Measurements from ENCODE around the gene TWF2. TPM values are rescaled to one million over a fixed set of nuclear protein-coding genes. Genes with fewer than 3 reads are reported as not detected.

Gene TWF2
- polyA plus RNA-seq, 2 donors = 22.0 to 40.3 TPM

- Histone ChIP-seq H3K36me3 (ENCODE audit: control insufficient read depth in 2 of 2, insufficient read depth in 2 of 2, low read length in 1 of 2) (peaks cover 18 to 39% of the 10 kb centered on the region in 2 donors), H3K4me1 (ENCODE audit: control insufficient read depth in 2 of 2, insufficient read depth in 2 of 2, low read length in 1 of 2) (peaks cover 0 to 12% of the 10 kb centered on the region in 2 donors), H3K9me3 (ENCODE audit: control insufficient read depth in 2 of 2, insufficient read depth in 1 of 2, low read depth in 1 of 2, low read length in 1 of 2) (no peaks in the 10 kb centered on the region), H3K4me3 (ENCODE audit: low read depth in 1 of 2, low read length in 2 of 2) (no peak overlapping the region), H3K27me3 (ENCODE audit: control insufficient read depth in 1 of 2, insufficient read depth in 2 of 2, low read length in 2 of 2) (no peaks in the 10 kb centered on the region), H3K27ac (ENCODE audit: low read depth in 2 of 2, low read length in 1 of 2) (no peak overlapping the region)
- 77 to 83% methylated on average over 7 of the region's 7 CpGs for WGBS, 2 donors
Measured at GRCh38 chr3:52227766-52228165, 11.2 kb downstream of the TWF2 start.

GRCh38 chr3:52227117-52227516 lies 11.8 kb downstream of the TWF2 start:
- no peaks in the 10 kb centered on the region for H3K9me3 ChIP-seq (ENCODE audit: control insufficient read depth in 2 of 2, insufficient read depth in 1 of 2, low read depth in 1 of 2, low read length in 1 of 2)
- WGBS, 2 donors = 87% methylated on average over 4 of the region's 4 CpGs
- peaks cover 0 to 12% of the 10 kb centered on the region in 2 donors for H3K4me1 ChIP-seq (ENCODE audit: control insufficient read depth in 2 of 2, insufficient read depth in 2 of 2, low read length in 1 of 2)
- H3K27me3 ChIP-seq (ENCODE audit: control insufficient read depth in 1 of 2, insufficient read depth in 2 of 2, low read length in 2 of 2) = no peaks in the 10 kb centered on the region
- peaks cover 18 to 39% of the 10 kb centered on the region in 2 donors for H3K36me3 ChIP-seq (ENCODE audit: control insufficient read depth in 2 of 2, insufficient read depth in 2 of 2, low read length in 1 of 2)
- H3K4me3 ChIP-seq (ENCODE audit: low read depth in 1 of 2, low read length in 2 of 2) = no peak overlapping the region
- no peak overlapping the region for H3K27ac ChIP-seq (ENCODE audit: low read depth in 2 of 2, low read length in 1 of 2)

- H3K27ac ChIP-seq (ENCODE audit: low read depth in 2 of 2, low read length in 1 of 2) = no peak overlapping the region
- H3K27me3 ChIP-seq (ENCODE audit: control insufficient read depth in 1 of 2, insufficient read depth in 2 of 2, low read length in 2 of 2) = no peaks in the 10 kb centered on the region
- 79 to 80% methylated on average over 5 of the region's 5 CpGs for WGBS, 2 donors
- H3K36me3 ChIP-seq (ENCODE audit: control insufficient read depth in 2 of 2, insufficient read depth in 2 of 2, low read length in 1 of 2) = peaks cover 18 to 32% of the 10 kb centered on the region in 2 donors
- H3K4me1 ChIP-seq (ENCODE audit: control insufficient read depth in 2 of 2, insufficient read depth in 2 of 2, low read length in 1 of 2) = peaks cover 0 to 5% of the 10 kb centered on the region in 2 donors
- H3K9me3 ChIP-seq (ENCODE audit: control insufficient read depth in 2 of 2, insufficient read depth in 1 of 2, low read depth in 1 of 2, low read length in 1 of 2) = no peaks in the 10 kb centered on the region
- H3K4me3 ChIP-seq (ENCODE audit: low read depth in 1 of 2, low read length in 2 of 2) = no peak overlapping the region
Measured at GRCh38 chr3:52226229-52226817, 12.6 kb downstream of the TWF2 start.

GRCh38 chr3:52225452-52226228 lies 13.3 kb downstream of the TWF2 start, which contains the start of gene TLR9:
Gene TLR9, minus strand, starts transcription at chr3:52225645. Its CDS starts 116 bp downstream, at chr3:52225529.
- no peak within 1 kb of the TSS for H3K4me3 ChIP-seq (ENCODE audit: low read depth in 1 of 2, low read length in 2 of 2)
- H3K27me3 ChIP-seq (ENCODE audit: control insufficient read depth in 1 of 2, insufficient read depth in 2 of 2, low read length in 2 of 2) = no peaks in the 10 kb centered on the region
- H3K36me3 ChIP-seq (ENCODE audit: control insufficient read depth in 2 of 2, insufficient read depth in 2 of 2, low read length in 1 of 2) = peaks cover 14 to 25% of the 10 kb centered on the region in 2 donors
- H3K27ac ChIP-seq (ENCODE audit: low read depth in 2 of 2, low read length in 1 of 2) = no peak within 1 kb of the TSS
- H3K4me1 ChIP-seq (ENCODE audit: control insufficient read depth in 2 of 2, insufficient read depth in 2 of 2, low read length in 1 of 2) = peaks cover 0 to 5% of the 10 kb centered on the region in 2 donors
- 54 to 61% methylated on average over 9 of the region's 9 CpGs for WGBS, 2 donors
- no peaks in the 10 kb centered on the region for H3K9me3 ChIP-seq (ENCODE audit: control insufficient read depth in 2 of 2, insufficient read depth in 1 of 2, low read depth in 1 of 2, low read length in 1 of 2)

GRCh38 chr3:52223449-52224408 lies 15.2 kb downstream of the TWF2 start:
- Histone ChIP-seq H3K27ac (ENCODE audit: low read depth in 2 of 2, low read length in 1 of 2) (no peak overlapping the region), H3K36me3 (ENCODE audit: control insufficient read depth in 2 of 2, insufficient read depth in 2 of 2, low read length in 1 of 2) (peaks cover 4 to 6% of the 10 kb centered on the region in 2 donors), H3K4me1 (ENCODE audit: control insufficient read depth in 2 of 2, insufficient read depth in 2 of 2, low read length in 1 of 2) (peaks cover under 1 to 10% of the 10 kb centered on the region in 2 donors), H3K4me3 (ENCODE audit: low read depth in 1 of 2, low read length in 2 of 2) (no peak overlapping the region), H3K27me3 (ENCODE audit: control insufficient read depth in 1 of 2, insufficient read depth in 2 of 2, low read length in 2 of 2) (no peaks in the 10 kb centered on the region), H3K9me3 (ENCODE audit: control insufficient read depth in 2 of 2, insufficient read depth in 1 of 2, low read depth in 1 of 2, low read length in 1 of 2) (no peaks in the 10 kb centered on the region)
- WGBS, 2 donors = 93% methylated on average over 30 to 32 of the region's 32 CpGs

- H3K9me3 ChIP-seq (ENCODE audit: control insufficient read depth in 2 of 2, insufficient read depth in 1 of 2, low read depth in 1 of 2, low read length in 1 of 2) = no peaks in the 10 kb centered on the region
- H3K4me3 ChIP-seq (ENCODE audit: low read depth in 1 of 2, low read length in 2 of 2) = no peak overlapping the region
- WGBS, 2 donors = 90 to 91% methylated on average over 41 of the region's 41 CpGs
- peaks cover 7 to 16% of the 10 kb centered on the region in 2 donors for H3K4me1 ChIP-seq (ENCODE audit: control insufficient read depth in 2 of 2, insufficient read depth in 2 of 2, low read length in 1 of 2)
- peaks cover 0 to 1% of the 10 kb centered on the region in 2 donors for H3K36me3 ChIP-seq (ENCODE audit: control insufficient read depth in 2 of 2, insufficient read depth in 2 of 2, low read length in 1 of 2)
- H3K27ac ChIP-seq (ENCODE audit: low read depth in 2 of 2, low read length in 1 of 2) = no peak overlapping the region
- H3K27me3 ChIP-seq (ENCODE audit: control insufficient read depth in 1 of 2, insufficient read depth in 2 of 2, low read length in 2 of 2) = no peaks in the 10 kb centered on the region
Measured at GRCh38 chr3:52222319-52223221, 16.4 kb downstream of the TWF2 start.

GRCh38 chr3:52221563-52222318 lies 17.2 kb downstream of the TWF2 start:
- no peaks in the 10 kb centered on the region for H3K36me3 ChIP-seq (ENCODE audit: control insufficient read depth in 2 of 2, insufficient read depth in 2 of 2, low read length in 1 of 2)
- WGBS, 2 donors = 80 to 82% methylated on average over 33 to 34 of the region's 34 CpGs
- H3K4me3 ChIP-seq (ENCODE audit: low read depth in 1 of 2, low read length in 2 of 2) = no peak overlapping the region
- no peaks in the 10 kb centered on the region for H3K27me3 ChIP-seq (ENCODE audit: control insufficient read depth in 1 of 2, insufficient read depth in 2 of 2, low read length in 2 of 2)
- H3K4me1 ChIP-seq (ENCODE audit: control insufficient read depth in 2 of 2, insufficient read depth in 2 of 2, low read length in 1 of 2) = peaks cover 7 to 17% of the 10 kb centered on the region in 2 donors
- no peaks in the 10 kb centered on the region for H3K9me3 ChIP-seq (ENCODE audit: control insufficient read depth in 2 of 2, insufficient read depth in 1 of 2, low read depth in 1 of 2, low read length in 1 of 2)
- H3K27ac ChIP-seq (ENCODE audit: low read depth in 2 of 2, low read length in 1 of 2) = no peak overlapping the region

- H3K27ac ChIP-seq (ENCODE audit: low read depth in 2 of 2, low read length in 1 of 2) = no peak overlapping the region
- no peak overlapping the region for H3K4me3 ChIP-seq (ENCODE audit: low read depth in 1 of 2, low read length in 2 of 2)
- WGBS, 2 donors = 91 to 94% methylated on average over 23 to 27 of the region's 27 CpGs
- peaks cover 7 to 21% of the 10 kb centered on the region in 2 donors for H3K4me1 ChIP-seq (ENCODE audit: control insufficient read depth in 2 of 2, insufficient read depth in 2 of 2, low read length in 1 of 2)
- no peaks in the 10 kb centered on the region for H3K9me3 ChIP-seq (ENCODE audit: control insufficient read depth in 2 of 2, insufficient read depth in 1 of 2, low read depth in 1 of 2, low read length in 1 of 2)
- no peaks in the 10 kb centered on the region for H3K36me3 ChIP-seq (ENCODE audit: control insufficient read depth in 2 of 2, insufficient read depth in 2 of 2, low read length in 1 of 2)
- no peaks in the 10 kb centered on the region for H3K27me3 ChIP-seq (ENCODE audit: control insufficient read depth in 1 of 2, insufficient read depth in 2 of 2, low read length in 2 of 2)
Measured at GRCh38 chr3:52221141-52221562, 17.8 kb downstream of the TWF2 start.
